CD4-positive, alpha-beta T cell treated with Interleukin-12 subunit alpha and Interleukin-12 subunit beta, for 1 hour (primary cell): ENCODE data around the gene DNAL4.

Source experiments
- DNase-seq: peaks from one replicate; pipeline ENCODE4 v3.0.0-alpha.2; 2020

DNAL4 gene

GRCh38 chr22:38784035-38784434 lies 9.9 kb downstream of the DNAL4 start:
- DNase-seq, result no peak

GRCh38 chr22:38783095-38783615 lies 10.8 kb downstream of the DNAL4 start:
- no peak for DNase-seq

GRCh38 chr22:38782402-38783094 lies 11.4 kb downstream of the DNAL4 start:
- DNase-seq, result no peak

- no peak for DNase-seq
Measured at GRCh38 chr22:38781033-38781432, 12.9 kb downstream of the DNAL4 start.

GRCh38 chr22:38777087-38777671 lies 16.8 kb downstream of the DNAL4 start:
- DNase-seq, result no peak

- no peak for DNase-seq
Measured at GRCh38 chr22:38776086-38776485, 17.9 kb downstream of the DNAL4 start.

GRCh38 chr22:38775656-38776055 lies 18.3 kb downstream of the DNAL4 start:
- DNase-seq, result no peak

GRCh38 chr22:38774496-38775166 lies 19.3 kb downstream of the DNAL4 start:
- no peak for DNase-seq

GRCh38 chr22:38773363-38773946 lies 20.5 kb downstream of the DNAL4 start:
- no peak for DNase-seq

- no peak for DNase-seq
Measured at GRCh38 chr22:38772623-38772873, 21.4 kb downstream of the DNAL4 start.

GRCh38 chr22:38770257-38770949 lies 23.5 kb downstream of the DNAL4 start:
- DNase-seq, result no peak

GRCh38 chr22:38768036-38768435 lies 25.9 kb downstream of the DNAL4 start:
- no peak for DNase-seq

GRCh38 chr22:38767313-38767712 lies 26.6 kb downstream of the DNAL4 start:
- no peak for DNase-seq

GRCh38 chr22:38766076-38766777 lies 27.7 kb downstream of the DNAL4 start:
- DNase-seq, result peak; percentile 60

GRCh38 chr22:38762551-38762983 lies 31.4 kb downstream of the DNAL4 start:
- no peak for DNase-seq

GRCh38 chr22:38761202-38762162 lies 32.5 kb downstream of the DNAL4 start:
- DNase-seq, result no peak

- no peak for DNase-seq
Measured at GRCh38 chr22:38760477-38761201, 33.3 kb downstream of the DNAL4 start.

- no peak for DNase-seq
Measured at GRCh38 chr22:38759005-38759404, 34.9 kb downstream of the DNAL4 start.

- peak; percentile 61 for DNase-seq
Measured at GRCh38 chr22:38758276-38758945, 35.5 kb downstream of the DNAL4 start.

- DNase-seq, result no peak
Measured at GRCh38 chr22:38757464-38757757, 36.5 kb downstream of the DNAL4 start.
